Retinal pigment epithelial cell (primary cell): ENCODE results near the gene BRAF.
A peak's percentile ranks its signal among the peaks of the same experiment; 100 is the strongest.
"Not testable (repeated sequence)": the region's sequence is repeated elsewhere in the genome, so short reads cannot be mapped to it uniquely, and the experiment has no call there.

Experiments
- DNase-seq: peaks from one replicate; pipeline ENCODE4 v3.0.0-alpha.2; 2010; ENCODE audit warnings: low read depth
- H3K4me3 ChIP-seq: 2 replicates; pipeline ENCODE4 v1.5.1; 2011; ENCODE audit warnings: mild to moderate bottlenecking, low read length, control low read depth, moderate library complexity
- TF ChIP-seq, protein P1 (sequence below): conservative IDR thresholded peaks from 2 replicates; pipeline ENCODE4 v1.5.1; 2011; ENCODE audit warnings: low read depth, low read length, control low read depth, inconsistent platforms

BRAF gene

GRCh38 chr7:140924821-140925421 lies at the start of gene BRAF:
BRAF (minus strand) TSS chr7:140924929; CDS start chr7:140924703, 226 bp downstream.
- TF ChIP-seq, protein P1, sequence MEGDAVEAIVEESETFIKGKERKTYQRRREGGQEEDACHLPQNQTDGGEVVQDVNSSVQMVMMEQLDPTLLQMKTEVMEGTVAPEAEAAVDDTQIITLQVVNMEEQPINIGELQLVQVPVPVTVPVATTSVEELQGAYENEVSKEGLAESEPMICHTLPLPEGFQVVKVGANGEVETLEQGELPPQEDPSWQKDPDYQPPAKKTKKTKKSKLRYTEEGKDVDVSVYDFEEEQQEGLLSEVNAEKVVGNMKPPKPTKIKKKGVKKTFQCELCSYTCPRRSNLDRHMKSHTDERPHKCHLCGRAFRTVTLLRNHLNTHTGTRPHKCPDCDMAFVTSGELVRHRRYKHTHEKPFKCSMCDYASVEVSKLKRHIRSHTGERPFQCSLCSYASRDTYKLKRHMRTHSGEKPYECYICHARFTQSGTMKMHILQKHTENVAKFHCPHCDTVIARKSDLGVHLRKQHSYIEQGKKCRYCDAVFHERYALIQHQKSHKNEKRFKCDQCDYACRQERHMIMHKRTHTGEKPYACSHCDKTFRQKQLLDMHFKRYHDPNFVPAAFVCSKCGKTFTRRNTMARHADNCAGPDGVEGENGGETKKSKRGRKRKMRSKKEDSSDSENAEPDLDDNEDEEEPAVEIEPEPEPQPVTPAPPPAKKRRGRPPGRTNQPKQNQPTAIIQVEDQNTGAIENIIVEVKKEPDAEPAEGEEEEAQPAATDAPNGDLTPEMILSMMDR: peak; percentile 3
- peak within 1 kb of the TSS; percentile 90 for H3K4me3 ChIP-seq
- peak; percentile 52 for DNase-seq

DNA sequence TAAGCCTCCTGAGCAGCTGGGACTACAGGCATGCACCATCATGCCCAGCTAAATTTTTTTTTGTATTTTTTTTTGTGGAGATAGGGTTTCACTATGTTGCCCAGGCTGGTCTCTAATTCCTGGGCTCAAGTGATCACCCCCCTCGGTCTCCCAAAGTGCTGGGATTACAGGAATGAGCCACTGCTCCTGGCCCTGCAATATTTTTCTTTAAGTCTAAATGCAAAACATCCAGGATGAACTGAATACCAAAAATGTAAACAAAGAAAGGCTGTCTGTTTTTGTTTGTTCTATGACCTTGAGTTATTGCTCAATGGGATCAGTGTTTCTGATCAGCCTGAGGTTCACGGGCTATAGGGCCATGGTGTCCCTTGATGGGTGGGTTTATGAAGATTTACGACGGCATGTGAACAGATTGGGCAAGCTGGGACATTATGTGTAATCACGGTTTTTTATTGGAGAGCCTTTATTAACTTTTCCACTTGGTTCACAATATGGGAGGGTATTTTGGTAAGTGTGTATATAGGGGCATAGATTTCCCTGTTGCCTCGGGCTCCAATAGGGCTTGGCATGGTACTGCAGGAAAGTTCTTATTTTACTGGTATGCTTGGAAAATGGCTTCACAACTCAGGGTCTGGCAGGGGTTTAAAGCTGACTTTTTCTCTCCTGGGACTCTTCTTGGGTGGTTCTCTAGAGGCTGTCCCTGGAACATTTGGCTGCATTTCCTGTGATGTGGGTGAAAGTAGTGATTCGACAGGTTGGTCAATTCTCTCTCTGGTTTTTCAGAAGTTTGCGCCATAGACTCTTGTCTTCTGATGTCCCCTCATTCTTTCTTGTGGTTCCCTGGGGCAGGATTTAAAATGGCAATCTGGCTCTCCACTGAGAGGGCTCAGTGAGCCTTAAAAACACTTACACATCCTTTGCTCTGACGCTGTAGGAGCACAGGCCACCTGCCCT lies 48.4 kb upstream of the BRAF start:
- H3K4me3 ChIP-seq: no peak overlapping the region
- no peak for DNase-seq
- TF ChIP-seq, protein P1: no peak

GRCh38 chr7:140972344-140972743 lies 47.6 kb upstream of the BRAF start:
- DNase-seq: no peak
- TF ChIP-seq, protein P1: no peak
- H3K4me3 ChIP-seq: no peak overlapping the region

- H3K4me3 ChIP-seq: no peak overlapping the region
- TF ChIP-seq, protein P1: no peak
- DNase-seq: no peak
These were observed 42.7 kb upstream of the BRAF start for GRCh38 chr7:140967438-140967837.

GRCh38 chr7:140966561-140967233 lies 42.0 kb upstream of the BRAF start:
- TF ChIP-seq, protein P1: no peak
- H3K4me3 ChIP-seq: no peak overlapping the region
- no peak for DNase-seq

- no peak overlapping the region for H3K4me3 ChIP-seq
- TF ChIP-seq, protein P1: no peak
- DNase-seq: no peak
These were observed 36.4 kb upstream of the BRAF start for GRCh38 chr7:140961117-140961516.

DNA sequence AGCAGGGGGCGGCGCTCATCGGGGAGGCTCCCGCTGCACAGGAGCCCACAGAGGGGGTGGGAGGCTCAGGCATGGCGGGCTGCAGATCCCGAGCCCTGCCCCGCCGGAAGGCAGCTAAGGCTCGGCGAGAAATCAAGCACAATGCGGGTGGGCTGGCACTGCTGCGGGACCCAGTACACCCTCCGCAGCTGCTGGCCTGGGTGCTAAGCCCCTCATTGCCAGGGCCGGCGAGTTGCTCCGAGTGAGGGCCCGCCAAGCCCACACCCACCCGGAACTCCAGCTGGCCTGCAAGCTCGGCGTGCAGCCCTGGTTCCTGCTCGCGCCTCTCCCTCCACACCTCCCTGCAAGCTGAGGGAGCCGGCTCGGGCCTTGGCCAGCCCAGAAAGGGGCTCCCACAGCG lies 32.3 kb upstream of the BRAF start:
- H3K4me3 ChIP-seq, DNase-seq: not testable (repeated sequence)
